Keratinocyte (primary cell): ENCODE measurements around the gene UBXN11. TPM values are rescaled to one million over a fixed set of nuclear protein-coding genes. Genes with fewer than 3 reads are reported as not detected.

ENCODE experiments used
- DNase-seq: peaks from one replicate; pipeline ENCODE4 v3.0.0-alpha.2; 2011; ENCODE audit warnings: low read depth, missing footprints, low spot score
- FAIRE-seq: peaks from 2 replicates; lab custom pipeline; 2011; peaks lifted over from hg19 to GRCh38; lab: Jason Lieb, UNC
- H2AFZ ChIP-seq: 2 replicates; pipeline ENCODE4 v1.6.0; 2012; ENCODE audit warnings: low read length, control low read depth, inconsistent platforms; ENCODE audit not compliant: control insufficient read depth
- H3K27ac ChIP-seq: 2 replicates; pipeline ENCODE4 v1.5.1; 2011; ENCODE audit warnings: low read length; ENCODE audit not compliant: control insufficient read depth, insufficient read depth
- H3K27me3 ChIP-seq: 3 replicates; pipeline ENCODE4 v1.6.0; 2011; ENCODE audit warnings: low read length; ENCODE audit not compliant: control insufficient read depth, insufficient read depth; ENCODE audit errors: extremely low read depth
- H3K36me3 ChIP-seq, 2 experiments: 2 replicates in 1 of 2; 3 replicates in 1 of 2; pipeline ENCODE4 v1.5.1; 2011; ENCODE audit warnings: low read length in 2 of 2, mild to moderate bottlenecking in 1 of 2; ENCODE audit not compliant: control insufficient read depth in 2 of 2, insufficient read depth in 2 of 2; ENCODE audit errors: extremely low read depth in 1 of 2
- H3K4me1 ChIP-seq: 3 replicates; pipeline ENCODE4 v1.5.1; 2011; ENCODE audit warnings: low read length; ENCODE audit not compliant: control insufficient read depth, insufficient read depth; ENCODE audit errors: extremely low read depth
- H3K4me2 ChIP-seq: 3 replicates; pipeline ENCODE4 v1.6.0; 2011; ENCODE audit warnings: low read depth, low read length; ENCODE audit not compliant: control insufficient read depth, insufficient read depth; ENCODE audit errors: extremely low read depth
- H3K4me3 ChIP-seq, 3 experiments: fragments of 200-600 bp in 1 of 3; sonication (generic) in 1 of 3; 2 replicates in 2 of 3; 3 replicates in 1 of 3; pipeline ENCODE4 v1.5.1; 2011 to 2016; ENCODE audit warnings: low read length in 3 of 3, mild to moderate bottlenecking in 3 of 3, control low read depth in 2 of 3, inconsistent platforms in 1 of 3, low read depth in 1 of 3, mixed read lengths in 1 of 3, mixed run types in 1 of 3, moderate library complexity in 1 of 3; ENCODE audit not compliant: control insufficient read depth in 2 of 3, insufficient read depth in 2 of 3; ENCODE audit errors: extremely low read depth in 1 of 3
- H3K79me2 ChIP-seq: 2 replicates; pipeline ENCODE4 v1.6.0; 2012; ENCODE audit warnings: low read length; ENCODE audit not compliant: control insufficient read depth, insufficient read depth
- H3K9ac ChIP-seq: 3 replicates; pipeline ENCODE4 v1.6.0; 2011; ENCODE audit warnings: low read length; ENCODE audit not compliant: control insufficient read depth, insufficient read depth; ENCODE audit errors: extremely low read depth
- H3K9me1 ChIP-seq: 3 replicates; pipeline ENCODE4 v1.6.0; 2011; ENCODE audit warnings: low read length; ENCODE audit not compliant: control insufficient read depth, insufficient read depth; ENCODE audit errors: extremely low read depth
- H3K9me3 ChIP-seq: 2 replicates; pipeline ENCODE4 v1.5.1; 2012; ENCODE audit warnings: low read depth, low read length; ENCODE audit not compliant: control insufficient read depth
- H4K20me1 ChIP-seq: 3 replicates; pipeline ENCODE4 v1.6.0; 2011; ENCODE audit warnings: low read length; ENCODE audit not compliant: control insufficient read depth, insufficient read depth; ENCODE audit errors: extremely low read depth
- CTCF ChIP-seq, 3 experiments: IDR thresholded peaks in 1 of 3; conservative IDR thresholded peaks in 1 of 3; optimal IDR thresholded peaks in 1 of 3; 2 replicates in 2 of 3; 3 replicates in 1 of 3; pipeline versions ENCODE3 to v1.5.1; 2011; ENCODE audit warnings: low read length in 3 of 3, mild to moderate bottlenecking in 3 of 3, moderate library complexity in 2 of 3, control low read depth in 1 of 3, inconsistent platforms in 1 of 3; ENCODE audit not compliant: insufficient read depth in 2 of 3; ENCODE audit errors: extremely low read depth in 1 of 3
- EZH2 ChIP-seq: IDR thresholded peaks from one replicate; pipeline ENCODE4 v1.6.1; 2012; ENCODE audit warnings: inconsistent platforms, mild to moderate bottlenecking, low read length, moderate library complexity
- dilution Hi-C: fragments of 300-500 bp; cut with MboI; formaldehyde crosslinking; loops from one replicate; pipeline ENCODE4 v1.7.0; 2020; ENCODE audit warnings: low sequenced_read_pairs; ENCODE audit not compliant: extremely low pct_ligation_motif_present
- polyA plus RNA-seq, 5 experiments: library from polyadenylated mRNA; depleted of rRNA in 3 of 5; stranded (reverse) in 3 of 5; stranded (forward) in 1 of 5; unstranded in 1 of 5; fragments of >200 nt; gene quantifications; 1 replicate in 1 of 5; 2 replicates in 3 of 5; 3 replicates in 1 of 5; pipeline versions ENCODE4 v1.2.1 to v1.2.3, GENCODE V29; 2011 to 2012; ENCODE audit warnings: missing spikeins in 2 of 5, low read depth in 1 of 5, low replicate concordance in 1 of 5

Gene UBXN11
- polyA plus RNA-seq, 1 donor (not counting 4 experiments of a cell fraction or from before 2014, with no cell fraction given): 6.6 TPM

DNA sequence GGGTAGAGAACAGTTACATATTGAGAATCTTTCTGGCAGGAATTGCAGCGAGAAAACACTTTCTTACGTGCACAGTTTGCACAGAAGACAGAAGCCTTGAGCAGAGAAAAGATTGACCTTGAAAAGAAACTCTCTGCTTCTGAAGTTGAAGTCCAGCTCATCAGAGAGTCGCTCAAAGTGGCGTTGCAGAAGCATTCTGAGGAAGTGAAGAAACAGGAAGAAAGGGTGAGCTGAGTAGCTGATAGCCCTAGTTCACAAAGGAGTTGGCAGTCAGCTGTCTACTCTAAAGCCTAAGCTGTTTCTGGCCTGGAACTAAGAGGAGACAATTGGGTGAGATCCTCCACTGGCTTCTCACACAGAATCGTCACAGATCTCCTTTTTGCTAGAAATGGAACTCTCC, 46.9 kb downstream of the UBXN11 start:
- H3K36me3 ChIP-seq: peaks cover 24% of the 10 kb centered on the region in 2 experiments
- no peaks in the 10 kb centered on the region for H4K20me1 ChIP-seq
- FAIRE-seq: peak; percentile 43
- H3K9me3 ChIP-seq: no peaks in the 10 kb centered on the region
- no peaks in the 10 kb centered on the region for H3K79me2 ChIP-seq
- H3K27me3 ChIP-seq: no peaks in the 10 kb centered on the region
- dilution Hi-C loops: no loop called here
- no peak overlapping the region for H3K4me3 ChIP-seq
- no peak overlapping the region for H3K27ac ChIP-seq
- no peak overlapping the region for H2AFZ ChIP-seq
- no peak overlapping the region for H3K9ac ChIP-seq
- TF ChIP-seq CTCF (optimal IDR thresholded peaks at IDR 0.05 in 1 of 3, IDR thresholded peaks at IDR 0.05 in 1 of 3, conservative IDR thresholded peaks at IDR 0.05 in 1 of 3; ENCODE audit: extremely low read depth in 1 of 3, insufficient read depth in 2 of 3, low read length in 3 of 3) (no peak), EZH2 (no peak)
- H3K4me2 ChIP-seq: no peak overlapping the region
- no peaks in the 10 kb centered on the region for H3K4me1 ChIP-seq
- H3K9me1 ChIP-seq: no peaks in the 10 kb centered on the region
- no peak for DNase-seq

DNA sequence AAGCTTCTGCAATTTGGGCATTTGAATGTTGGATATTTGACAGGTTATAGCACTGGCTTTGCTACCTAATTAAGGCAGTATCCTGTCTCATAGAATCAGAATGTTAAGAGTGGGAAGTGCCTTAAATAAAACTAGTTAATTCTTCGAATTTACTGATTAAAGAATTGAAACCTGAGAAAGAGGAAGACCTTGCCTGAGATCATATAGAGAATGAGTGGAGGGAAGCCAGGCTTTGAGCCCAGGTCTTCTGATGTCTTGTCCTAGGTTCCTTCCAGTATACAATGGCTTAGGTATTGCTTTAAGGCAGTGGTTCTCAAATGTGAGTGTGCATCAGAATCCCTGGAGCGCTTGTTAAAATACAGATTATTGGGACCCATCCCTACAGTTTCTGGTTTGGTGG, 47.4 kb downstream of the UBXN11 start:
- H4K20me1 ChIP-seq: no peaks in the 10 kb centered on the region
- no peak overlapping the region for H3K9ac ChIP-seq
- H3K4me2 ChIP-seq: no peak overlapping the region
- H3K27me3 ChIP-seq: no peaks in the 10 kb centered on the region
- H3K36me3 ChIP-seq: peaks cover 21 to 24% of the 10 kb centered on the region in 2 experiments
- H3K79me2 ChIP-seq: peaks cover 2% of the 10 kb centered on the region
- no peaks in the 10 kb centered on the region for H3K9me1 ChIP-seq
- H2AFZ ChIP-seq: no peak overlapping the region
- DNase-seq (no peak), FAIRE-seq (no peak)
- TF ChIP-seq EZH2 (no peak), CTCF (optimal IDR thresholded peaks at IDR 0.05 in 1 of 3, IDR thresholded peaks at IDR 0.05 in 1 of 3, conservative IDR thresholded peaks at IDR 0.05 in 1 of 3; ENCODE audit: extremely low read depth in 1 of 3, insufficient read depth in 2 of 3, low read length in 3 of 3) (no peak)
- H3K4me1 ChIP-seq: no peaks in the 10 kb centered on the region
- dilution Hi-C loops: no loop called here
- H3K27ac ChIP-seq: no peak overlapping the region
- no peaks in the 10 kb centered on the region for H3K9me3 ChIP-seq
- no peak overlapping the region for H3K4me3 ChIP-seq
